GM19372 (cell line): ENCODE data around the gene TRERF1.

Source experiments
- ATAC-seq: cut with Tn5 transposase; IDR thresholded peaks from one replicate; pipeline ENCODE4 v1.9.1; 2021; ENCODE audit warnings: mild to moderate bottlenecking, low read depth, moderate library complexity; ENCODE audit not compliant: unreplicated experiment

The TRERF1 gene

DNA sequence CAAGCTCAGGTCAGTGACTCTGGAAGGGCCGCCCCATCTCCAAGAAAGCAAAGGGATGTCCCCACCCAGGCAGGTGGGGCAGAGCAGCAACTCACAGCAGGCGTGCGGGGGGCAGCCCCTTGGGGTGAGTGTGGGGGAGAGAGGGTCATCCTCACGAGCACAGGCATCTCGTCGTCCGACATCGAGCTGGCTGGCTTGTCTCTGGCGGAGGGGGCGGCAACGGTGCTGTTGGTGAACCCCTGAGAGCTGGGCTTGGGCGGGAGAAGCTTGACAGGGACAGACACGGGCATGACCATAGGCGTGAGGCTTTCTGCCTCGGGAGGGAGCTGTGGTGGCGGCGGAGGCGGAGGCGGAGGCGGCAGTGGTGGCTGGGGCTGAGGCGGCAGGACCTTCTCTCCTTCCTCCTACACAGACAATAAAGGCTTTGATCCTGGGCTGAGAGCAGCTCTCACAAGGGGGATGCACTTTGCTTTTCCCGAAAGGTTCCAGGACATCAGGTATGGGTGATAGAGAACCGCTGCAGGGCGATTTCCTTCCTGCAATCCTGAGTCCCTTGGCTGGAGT is 188.5 kb downstream of the TRERF1 start:
- no peak for ATAC-seq

DNA sequence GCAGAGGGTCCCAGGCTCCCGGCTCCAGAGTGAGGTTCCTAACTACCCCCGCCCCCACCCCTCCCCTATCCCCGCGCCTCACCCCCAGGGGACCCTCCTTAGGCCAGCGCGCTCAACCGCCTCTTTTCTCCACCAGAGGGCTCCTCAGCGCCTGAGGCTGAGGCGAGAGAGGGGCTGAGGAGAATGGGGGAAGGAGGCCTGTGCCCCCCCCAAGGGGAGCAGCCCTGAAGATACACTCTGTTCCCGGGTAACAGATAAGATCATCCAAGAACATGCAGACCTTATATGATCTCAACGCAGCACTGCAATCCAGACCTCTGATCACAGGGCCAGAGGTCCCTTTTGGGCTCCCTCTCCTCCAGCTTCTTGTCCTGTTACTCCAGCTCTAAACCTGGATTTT is 190.8 kb downstream of the TRERF1 start:
- no peak for ATAC-seq

DNA sequence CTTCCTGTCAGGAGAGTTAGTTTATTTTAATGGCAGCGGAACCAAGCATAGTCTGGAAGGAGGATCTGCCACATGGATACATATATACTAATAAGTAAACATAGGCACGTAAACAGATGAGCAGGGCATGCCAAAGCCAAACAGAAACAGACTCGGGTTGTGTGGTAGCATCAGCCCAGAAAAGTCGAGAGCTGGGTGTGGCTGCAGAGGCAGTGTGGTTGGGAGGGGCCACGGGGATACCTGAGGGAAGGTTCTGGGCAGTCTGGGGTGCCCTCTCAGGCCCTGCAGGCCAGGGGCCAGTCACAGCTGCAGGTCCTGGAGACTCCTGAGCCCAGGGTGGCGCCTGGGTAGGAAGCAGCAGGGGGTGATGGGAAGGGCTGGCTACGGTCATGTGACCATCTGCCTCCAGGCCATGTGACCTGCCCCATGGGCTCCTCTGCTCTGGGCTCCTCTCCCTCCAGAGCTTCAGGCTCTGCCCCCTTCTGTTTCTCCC is 191.3 kb downstream of the TRERF1 start:
- ATAC-seq, result no peak

DNA sequence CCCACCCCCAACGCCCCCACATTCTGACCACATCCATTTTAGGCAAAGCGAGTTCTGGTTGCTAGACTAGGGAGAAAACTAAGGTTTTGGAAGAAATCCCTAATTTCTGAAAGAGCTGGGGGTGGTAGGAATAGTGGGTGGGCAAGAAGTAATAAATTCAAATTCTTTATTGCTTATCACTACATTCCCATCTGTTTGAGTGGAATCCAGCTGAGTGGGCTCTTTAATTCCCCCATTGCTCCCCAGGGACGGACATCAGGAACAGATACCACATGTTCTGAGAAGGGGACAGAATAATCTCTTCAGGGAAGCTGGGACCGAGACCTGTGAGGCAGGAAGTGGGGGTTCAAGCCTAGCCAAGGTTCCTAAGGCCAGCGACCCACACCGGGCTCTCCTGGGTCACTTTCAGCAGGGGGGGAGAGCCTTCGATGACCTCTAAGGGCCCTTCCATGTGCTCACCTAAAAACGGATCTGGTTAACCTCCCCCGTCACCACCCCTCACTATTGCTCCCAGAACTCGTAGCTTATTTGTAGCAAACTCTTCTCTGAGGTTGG is 191.8 kb downstream of the TRERF1 start:
- no peak for ATAC-seq

DNA sequence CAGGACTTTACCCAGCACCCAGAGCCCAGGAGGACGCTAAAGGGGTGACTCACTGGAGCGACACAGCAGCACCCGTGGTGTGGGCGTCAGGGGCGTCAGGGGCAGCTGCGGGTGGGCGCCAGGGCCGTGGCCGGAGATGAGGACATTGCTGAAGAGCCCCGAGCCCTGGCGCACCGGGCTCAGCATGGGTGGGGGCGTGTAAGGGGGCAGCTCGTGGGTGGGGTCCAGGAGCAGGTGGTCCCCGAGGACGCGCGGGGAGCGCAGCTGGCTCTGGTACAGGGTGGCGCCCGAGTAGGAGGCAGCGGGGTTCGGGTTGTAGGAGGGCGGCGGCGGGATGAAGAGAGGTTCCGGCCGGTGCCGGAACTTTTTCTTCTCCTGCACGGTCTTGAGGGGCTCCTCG is 192.4 kb downstream of the TRERF1 start:
- no peak for ATAC-seq

DNA sequence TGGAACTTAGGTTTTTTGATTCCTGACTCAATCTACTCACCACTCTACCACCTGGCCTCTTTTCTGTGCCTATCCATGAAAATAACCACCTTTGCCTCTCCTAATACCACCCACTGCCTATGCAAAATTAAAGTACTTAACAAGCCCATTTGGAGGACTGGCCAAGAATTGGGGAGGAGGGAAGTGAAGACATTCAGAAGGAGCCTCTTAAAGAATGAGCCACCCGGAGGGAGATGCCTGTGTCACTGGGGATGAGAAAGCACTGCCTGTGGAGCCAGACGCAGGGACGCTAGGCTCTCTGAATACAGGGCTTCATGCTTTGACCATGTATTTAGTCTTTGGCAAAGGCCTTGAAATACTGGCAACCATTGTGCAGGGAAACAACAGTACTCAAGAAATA is 194.1 kb downstream of the TRERF1 start:
- no peak for ATAC-seq

DNA sequence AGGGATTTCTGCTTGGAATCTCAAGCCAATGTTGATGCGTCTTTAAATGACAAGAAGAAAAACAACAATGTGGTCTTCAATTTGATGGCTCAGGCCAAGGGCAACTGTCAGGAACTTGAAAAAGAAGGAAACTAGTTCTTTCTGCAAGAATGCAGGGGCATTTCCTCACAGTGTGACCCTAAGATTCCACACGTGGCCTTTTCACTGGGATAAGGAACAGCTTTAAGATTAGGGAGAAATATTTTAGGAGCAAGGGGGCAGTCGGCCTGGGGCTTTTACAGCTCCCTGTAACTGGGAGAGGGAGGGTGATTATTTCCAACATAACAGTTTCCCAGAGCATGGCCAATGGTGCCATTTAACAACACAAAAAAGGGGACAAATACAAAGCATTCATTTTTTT is 194.7 kb downstream of the TRERF1 start:
- no peak for ATAC-seq

DNA sequence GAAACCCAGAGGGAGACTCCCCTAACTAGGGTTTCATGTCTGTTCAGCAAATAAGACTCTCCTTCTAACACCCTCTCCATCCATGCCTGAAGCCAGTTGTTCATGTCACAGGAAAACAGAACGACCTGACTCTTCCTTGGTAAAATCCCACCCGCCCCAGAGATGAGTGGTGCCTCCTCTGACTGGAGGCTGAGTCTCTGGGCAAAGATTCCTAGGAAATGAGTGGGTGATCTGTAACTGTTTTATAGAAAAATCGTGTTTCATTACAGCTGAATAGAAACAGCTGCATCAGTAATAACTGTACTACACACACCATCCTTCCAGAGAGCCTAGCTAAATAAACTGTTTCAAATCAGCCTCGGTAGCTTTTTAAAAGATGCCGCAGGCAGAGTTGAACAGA is 196.7 kb downstream of the TRERF1 start:
- ATAC-seq, result no peak

DNA sequence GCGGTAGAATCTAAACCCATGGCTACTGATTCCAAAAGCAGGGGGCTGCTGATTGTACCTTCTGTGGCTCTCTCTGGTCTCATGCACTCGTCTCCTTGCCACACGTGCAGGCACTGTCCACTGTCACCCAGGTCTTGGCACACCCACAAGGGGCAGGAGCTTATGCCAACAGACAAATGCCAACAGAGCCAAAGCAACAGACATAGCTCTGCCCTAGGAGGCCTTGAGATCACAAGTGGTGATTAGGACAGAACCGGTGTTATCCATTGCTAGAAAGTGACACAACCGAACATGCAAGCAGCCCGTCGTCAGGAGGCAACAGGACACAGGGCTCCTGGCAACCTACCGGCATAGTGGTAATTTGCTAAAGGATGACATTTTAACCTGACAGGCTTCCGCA is 197.2 kb downstream of the TRERF1 start:
- ATAC-seq, result no peak

DNA sequence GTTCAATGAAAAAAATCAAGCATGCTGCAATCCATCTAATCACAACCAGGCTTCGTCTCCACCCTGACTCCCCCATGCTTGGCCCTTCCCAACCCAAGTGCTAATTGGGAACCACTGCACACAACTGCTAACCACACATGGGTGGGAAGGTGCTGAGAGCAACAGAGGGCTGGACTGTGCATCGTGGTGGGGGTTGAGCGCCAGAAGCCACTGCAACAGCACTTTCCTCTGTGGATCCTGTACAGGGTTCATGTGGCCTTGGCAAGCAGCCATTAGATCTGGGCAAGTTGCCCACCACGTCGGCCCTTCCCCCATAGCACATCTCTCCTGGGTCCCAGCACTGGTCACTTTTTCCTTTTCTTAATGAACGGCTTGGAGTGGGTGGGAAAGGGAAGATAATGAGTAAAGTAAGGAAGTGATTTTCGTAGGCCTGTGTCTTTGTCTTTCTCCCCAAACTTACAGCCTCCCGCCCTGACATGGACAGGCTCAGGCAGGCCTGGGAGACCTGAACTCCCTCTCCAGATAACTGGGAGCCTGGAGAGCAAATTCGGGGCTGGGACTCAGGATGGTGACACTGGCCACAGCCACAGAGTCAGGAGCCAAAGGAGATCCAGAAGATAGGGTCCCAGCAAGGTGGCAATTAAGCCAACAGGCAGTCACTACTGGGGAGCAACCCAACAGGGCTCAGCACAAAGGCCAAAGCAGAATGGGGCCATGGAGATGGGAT is 199.7 kb downstream of the TRERF1 start:
- no peak for ATAC-seq

DNA sequence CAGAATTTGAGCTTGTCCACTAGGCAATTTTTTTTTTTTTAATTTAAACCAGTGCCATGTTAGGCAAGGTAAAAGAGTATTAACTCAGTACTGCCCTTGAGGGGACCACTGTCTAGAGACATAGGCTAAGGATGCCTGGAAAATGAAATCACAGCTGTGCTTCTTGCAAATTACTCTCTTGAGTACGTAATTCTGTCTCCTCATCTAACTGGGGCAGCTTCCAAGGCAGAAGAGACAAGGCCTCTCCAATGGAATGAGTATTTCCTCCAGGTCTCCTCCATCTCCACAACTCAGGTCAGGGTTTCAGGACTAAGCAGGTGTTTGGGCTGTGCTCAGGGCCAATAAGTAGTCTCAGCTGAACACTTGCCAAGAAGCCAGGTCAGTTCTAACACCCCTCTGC is 200.2 kb downstream of the TRERF1 start:
- ATAC-seq, result no peak

DNA sequence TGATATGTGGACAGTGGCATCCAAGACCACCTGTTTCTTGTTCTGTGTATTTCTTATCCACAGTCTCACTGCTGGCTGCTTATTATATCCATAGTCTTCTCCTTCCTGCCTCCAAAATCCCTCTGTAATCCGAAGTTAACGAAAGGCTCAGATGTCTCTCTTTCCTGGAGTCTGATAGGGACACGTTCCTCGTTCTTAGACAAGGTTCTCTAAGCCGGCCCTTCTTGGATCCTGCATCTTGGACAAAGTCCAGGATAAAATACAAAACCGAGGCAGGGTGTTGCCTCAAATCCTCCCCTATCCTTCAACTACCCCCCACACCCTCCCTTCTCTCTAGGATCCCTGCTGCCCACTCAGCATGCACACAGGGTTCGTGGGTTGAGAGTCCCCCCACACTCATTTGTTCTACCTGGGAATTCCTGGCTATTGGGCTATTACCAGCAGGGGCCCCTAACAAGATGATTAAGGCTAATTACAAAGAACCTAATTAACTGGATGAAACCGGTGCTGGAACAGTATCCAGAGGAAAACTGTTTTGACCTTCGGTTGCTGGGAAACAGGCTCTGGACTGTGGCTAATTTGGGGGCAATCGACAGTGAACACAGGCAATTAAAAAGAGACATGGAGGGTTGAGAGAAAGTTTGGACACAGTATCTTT is 201.3 kb downstream of the TRERF1 start:
- no peak for ATAC-seq

DNA sequence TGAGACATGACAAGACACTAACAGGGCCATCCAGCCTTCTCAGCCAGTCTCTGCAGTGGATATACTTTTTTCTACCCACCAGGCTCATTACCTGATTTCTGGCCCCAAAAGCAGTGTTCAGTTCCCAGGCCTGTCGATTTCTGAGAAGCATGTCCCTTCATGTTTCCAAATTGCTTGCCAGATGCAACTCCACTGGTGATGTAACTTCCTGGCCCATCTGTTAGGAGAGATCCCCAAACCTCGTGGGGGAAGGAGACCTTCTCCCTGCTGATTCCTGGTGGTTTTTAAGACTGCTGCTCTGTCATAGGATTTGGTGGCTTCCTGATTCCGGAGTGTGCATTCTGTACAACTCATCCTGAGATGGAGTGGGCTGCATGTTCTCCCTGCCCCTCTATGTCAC is 202.4 kb downstream of the TRERF1 start:
- no peak for ATAC-seq

DNA sequence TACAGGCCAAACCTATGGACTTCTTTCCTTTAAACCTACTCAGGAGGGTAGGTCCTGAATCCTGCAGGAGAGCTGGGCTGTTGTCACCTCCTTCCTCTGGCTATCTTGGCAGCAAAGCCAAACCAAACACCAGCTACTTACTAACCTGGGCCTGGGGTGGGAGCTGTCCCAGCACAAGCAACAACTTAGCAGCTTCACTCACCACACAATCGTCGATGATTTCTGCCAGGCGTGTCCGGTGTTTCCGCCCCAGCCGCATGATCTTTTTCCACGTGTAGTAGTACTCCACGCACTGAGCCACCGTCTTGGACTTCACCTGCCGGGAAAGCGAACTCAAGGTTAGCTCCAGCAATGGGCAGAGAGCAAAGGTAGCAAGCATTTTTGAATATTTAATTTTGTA is 208.7 kb downstream of the TRERF1 start:
- no peak for ATAC-seq

DNA sequence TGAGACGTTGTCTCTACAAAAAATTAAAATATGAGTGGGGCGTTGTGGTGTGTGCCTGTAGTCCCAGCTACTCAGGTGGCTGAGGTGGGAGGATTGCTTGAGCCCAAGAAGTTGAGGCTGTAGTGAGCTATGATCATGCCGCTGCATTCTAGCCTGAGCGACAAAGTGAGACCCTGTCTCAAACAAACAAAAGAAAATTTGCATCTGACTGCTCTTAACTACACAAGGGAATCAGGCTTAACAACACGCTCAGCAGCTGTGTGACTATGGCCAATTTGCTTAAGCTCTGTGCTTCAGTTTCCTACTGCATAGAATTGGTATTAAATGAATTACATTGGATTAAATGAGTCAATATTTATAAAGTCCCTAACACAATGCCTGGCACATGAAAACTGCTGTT is 209.8 kb downstream of the TRERF1 start:
- no peak for ATAC-seq

DNA sequence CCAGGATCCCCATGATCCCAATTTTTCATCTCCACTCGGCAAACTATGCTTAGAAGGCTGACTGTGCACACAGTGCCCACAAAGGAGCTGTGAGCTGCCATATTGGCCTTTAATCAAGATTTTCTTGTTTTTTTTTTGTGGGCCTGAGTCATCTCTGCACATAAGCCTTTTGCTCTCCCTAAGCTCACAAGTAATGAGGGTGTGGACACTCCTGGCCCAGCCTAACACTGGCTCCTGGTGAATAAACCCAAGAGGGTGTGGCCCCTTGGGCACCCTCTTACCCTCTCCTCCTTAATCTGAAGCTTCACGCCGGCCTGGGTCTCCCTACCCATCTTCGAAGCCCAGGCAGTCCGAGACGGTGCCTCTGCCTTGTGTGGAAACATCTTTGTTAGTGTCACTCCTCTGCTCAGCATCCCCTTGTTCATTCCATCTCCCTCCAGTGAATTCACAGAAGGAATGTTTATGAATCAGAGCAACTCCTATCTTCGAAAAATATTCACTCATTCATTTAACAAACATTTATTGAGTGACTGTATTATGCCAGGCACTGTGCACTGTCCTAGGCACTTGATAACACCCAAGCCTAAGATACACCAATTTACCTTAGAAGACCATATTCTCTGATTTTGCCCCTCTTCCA is 211.9 kb downstream of the TRERF1 start:
- no peak for ATAC-seq

DNA sequence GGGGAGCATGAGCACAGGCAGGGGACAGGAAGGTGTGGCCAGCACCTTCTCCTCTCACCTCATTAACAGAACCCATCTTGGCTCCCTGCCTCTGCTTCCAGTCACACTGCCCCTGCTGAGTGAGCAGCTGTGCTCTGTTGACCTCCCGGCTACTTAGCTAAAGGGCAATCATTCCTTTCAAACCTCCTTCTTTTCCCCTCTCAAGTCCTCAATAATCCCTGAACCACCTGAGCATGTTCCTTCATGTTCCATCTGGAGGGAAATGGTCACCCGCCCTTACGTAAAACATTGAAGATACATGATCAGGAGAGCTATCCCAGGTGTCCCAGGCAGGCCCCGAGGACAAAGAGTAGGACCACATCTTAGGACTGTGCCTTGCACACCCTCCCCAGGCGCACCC is 212.4 kb downstream of the TRERF1 start:
- no peak for ATAC-seq

DNA sequence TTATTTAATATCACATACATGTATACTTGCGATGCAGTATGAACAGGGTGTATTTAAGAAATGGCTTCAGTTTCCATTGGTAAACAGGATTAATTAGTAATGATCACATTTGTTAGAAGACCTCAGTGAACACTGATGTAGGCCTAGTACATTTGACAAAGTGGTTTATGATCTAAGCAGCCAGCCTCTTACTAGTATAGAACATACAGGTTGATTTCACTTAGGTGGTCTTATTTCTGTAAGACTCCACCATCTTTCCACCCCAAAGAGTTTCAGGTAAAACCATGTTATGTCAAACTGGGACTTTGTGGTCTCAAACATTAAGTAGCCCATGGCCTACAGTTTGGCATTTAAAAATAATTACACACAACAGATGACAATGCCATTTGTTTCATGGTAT is 213.9 kb downstream of the TRERF1 start:
- no peak for ATAC-seq

DNA sequence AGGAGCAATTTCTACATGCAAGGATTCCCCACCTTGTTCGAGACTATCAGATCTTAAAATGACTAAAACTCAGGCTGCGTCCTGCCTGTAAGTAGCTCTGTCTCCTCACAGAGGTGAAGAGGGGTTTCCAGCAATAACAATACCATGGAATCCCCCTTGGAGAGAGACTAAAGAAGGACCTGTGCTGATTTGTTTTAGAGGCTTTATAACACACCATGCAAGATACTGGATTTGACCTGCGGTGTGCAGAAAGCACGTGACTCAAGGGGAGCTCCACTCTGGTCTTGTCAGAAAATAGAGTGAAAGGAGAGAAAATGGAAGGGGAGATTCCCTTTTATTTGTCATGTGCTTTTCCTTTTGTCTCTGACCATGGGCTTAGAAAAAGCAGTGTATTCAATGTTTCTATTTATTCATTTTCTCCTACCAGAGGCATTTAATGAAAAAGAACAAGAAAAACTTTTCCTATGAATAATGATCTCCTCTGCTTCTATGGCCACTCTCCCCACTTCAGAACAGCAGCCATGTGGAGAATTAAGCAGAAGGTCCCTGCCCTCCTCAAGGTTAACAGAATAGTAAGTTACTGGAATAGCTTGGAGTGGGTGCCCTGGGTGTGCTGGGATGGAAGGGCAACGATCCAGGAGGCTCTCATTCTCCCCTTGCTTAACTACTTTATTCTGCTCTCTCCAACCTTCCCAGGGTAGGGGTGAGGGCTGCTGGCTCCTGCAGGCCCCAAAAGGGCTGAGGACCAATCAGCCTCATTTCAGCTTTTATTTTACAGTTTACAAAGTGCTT is 214.8 kb downstream of the TRERF1 start:
- ATAC-seq, result no peak

DNA sequence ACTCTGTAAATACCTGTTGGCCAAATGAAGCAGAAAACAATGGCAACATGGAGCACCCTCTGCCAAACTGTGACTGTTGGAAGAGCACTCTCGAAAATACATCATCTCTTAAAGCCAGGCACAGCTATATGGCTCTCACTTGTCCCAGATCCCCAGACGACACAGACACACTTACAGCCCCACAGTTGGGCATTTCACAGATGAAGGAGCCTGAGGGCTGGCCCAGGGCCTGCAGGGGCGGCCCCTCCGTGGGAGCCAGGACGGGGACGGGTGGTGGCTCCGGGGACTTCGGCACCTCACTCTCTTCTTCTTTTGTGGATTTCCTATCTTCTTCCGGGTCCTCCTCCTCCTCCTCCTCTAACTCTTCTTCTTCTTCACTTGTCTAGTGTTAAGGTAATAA is 215.7 kb downstream of the TRERF1 start:
- no peak for ATAC-seq
